ENCODE measurements around the gene TRIO.
"Not testable (repeated sequence)": the region's sequence is repeated elsewhere in the genome, so short reads cannot be mapped to it uniquely, and the experiment has no call there.

The TRIO gene

DNA sequence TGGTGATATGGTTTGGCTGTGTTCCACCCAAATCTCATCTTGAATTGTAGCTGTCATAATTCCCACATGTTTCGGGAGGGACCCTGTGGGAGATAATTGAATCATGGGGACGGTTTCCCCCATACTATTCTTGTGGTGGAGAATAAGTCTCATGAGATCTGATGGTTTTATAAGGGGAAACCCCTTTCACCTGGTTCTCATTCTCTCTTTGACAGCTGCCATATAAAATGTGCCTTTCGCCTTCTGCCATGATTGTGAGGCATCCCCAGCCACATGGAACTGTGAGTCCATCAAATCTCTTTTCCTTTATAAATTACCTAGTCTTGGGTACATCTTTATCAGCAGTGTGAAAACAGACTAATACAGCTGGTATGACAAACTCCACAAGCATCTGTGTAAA lies 411.1 kb downstream of the TRIO start:
- ATAC-seq (replicated peaks); H3K27ac Mint-ChIP-seq: not testable (repeated sequence)

DNA sequence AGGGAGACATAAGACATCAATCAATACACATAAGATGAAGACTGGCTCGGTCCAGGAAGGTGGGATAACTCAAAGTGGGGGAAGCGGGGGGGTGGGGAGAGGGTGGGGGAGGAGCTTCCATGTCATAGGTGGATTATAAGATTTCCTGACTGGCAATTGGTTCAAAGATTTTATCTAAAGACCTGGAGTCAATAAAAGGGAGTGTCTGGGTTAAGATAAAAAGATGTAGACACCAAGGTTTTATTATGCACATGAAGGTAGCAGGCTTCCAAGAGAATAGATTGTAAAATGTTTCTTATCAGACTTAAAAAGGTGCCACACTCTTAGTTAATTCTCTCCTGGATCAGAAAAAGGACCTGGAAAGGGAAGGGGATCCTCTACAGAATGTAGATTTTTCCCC lies 412.9 kb downstream of the TRIO start:
- H3K4me3 Mint-ChIP-seq, result no peak overlapping the region
- H3K27ac Mint-ChIP-seq, result no peak overlapping the region
- no peaks in the 10 kb centered on the region for H3K36me3 Mint-ChIP-seq (ENCODE audit: insufficient read depth)
- no peaks in the 10 kb centered on the region for H3K9me3 Mint-ChIP-seq
- peaks cover 21 to 29% of the 10 kb centered on the region in 2 donors for H3K27me3 Mint-ChIP-seq
- ATAC-seq (replicated peaks), result no peak
- peaks cover 7 to 13% of the 10 kb centered on the region in 2 donors for H3K4me1 Mint-ChIP-seq (ENCODE audit: low read depth in 2 of 2)
- no peak for DNase-seq

More for the DNA sequence above, 411.1 kb downstream of the TRIO start:
- DNase-seq; H3K4me1 Mint-ChIP-seq (ENCODE audit: low read depth in 2 of 2); H3K36me3 Mint-ChIP-seq (ENCODE audit: insufficient read depth); H3K4me3 Mint-ChIP-seq; H3K9me3 Mint-ChIP-seq: not testable (repeated sequence)
- peaks cover 21 to 38% of the 10 kb centered on the region in 2 donors for H3K27me3 Mint-ChIP-seq

DNA sequence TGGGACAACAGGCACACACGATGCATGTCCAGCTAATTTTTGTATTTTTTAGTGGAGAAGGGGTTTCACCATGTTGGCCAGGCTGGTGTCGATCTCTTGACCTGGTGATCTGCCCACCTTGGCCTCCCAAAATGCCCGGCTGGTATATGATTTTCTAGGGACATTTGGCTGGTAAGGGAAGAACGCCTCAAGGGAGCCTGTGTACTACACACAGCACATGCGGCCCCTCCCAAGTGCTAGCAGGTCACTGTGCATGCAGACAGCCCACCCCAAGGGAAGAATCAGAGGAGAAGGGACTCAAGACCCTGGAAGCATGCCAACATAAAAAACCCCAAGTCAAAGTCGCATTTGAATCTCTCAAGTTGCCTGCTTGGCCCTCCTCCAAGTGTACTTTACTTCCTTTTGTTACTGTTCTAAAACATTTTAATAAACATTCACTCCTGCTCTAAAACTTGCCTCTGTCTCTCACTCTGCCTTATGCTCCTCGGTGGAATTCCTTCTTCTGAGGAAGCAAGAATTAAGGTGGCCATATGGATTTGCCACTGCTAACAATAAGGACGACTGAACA lies 414.1 kb downstream of the TRIO start:
- H3K4me1 Mint-ChIP-seq (ENCODE audit: low read depth in 2 of 2), result peaks cover 7 to 14% of the 10 kb centered on the region in 2 donors
- no peak overlapping the region for H3K4me3 Mint-ChIP-seq
- ATAC-seq (replicated peaks), result no peak
- peaks cover 18 to 24% of the 10 kb centered on the region in 2 donors for H3K27me3 Mint-ChIP-seq
- no peaks in the 10 kb centered on the region for H3K36me3 Mint-ChIP-seq (ENCODE audit: insufficient read depth)
- H3K27ac Mint-ChIP-seq, result no peak overlapping the region
- DNase-seq, result no peak
- no peaks in the 10 kb centered on the region for H3K9me3 Mint-ChIP-seq

DNA sequence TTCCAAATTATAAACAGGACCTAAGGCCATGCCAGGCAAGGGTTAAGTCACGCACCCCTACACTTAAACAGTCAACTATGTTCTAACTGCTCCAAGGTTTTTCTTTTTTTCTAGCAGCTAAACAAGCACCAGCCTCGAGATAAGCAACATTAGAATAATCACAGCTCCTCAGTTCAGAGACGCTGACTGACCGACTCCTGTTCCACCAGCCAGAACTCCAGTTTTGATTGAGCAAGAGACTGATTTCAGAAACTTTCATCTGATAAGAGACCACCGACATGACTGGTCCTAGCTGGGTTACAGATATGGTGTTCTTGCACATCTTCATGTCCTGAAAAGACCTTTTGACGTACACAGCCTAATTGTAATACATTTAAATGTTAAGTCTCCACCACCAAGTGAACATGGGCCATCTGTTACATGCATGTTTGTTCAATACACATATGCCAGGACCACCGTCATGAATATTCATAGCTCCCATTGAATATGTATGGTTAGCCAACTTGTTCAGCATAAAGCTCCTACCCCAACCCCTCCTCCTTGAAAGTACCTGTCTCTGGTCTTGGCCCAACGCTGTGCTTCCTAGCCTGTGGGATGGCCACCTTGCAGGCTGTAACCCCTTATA lies 414.8 kb downstream of the TRIO start:
- no peak for ATAC-seq (replicated peaks)
- no peaks in the 10 kb centered on the region for H3K9me3 Mint-ChIP-seq
- no peak for DNase-seq
- peaks cover 12 to 18% of the 10 kb centered on the region in 2 donors for H3K27me3 Mint-ChIP-seq
- H3K36me3 Mint-ChIP-seq (ENCODE audit: insufficient read depth), result no peaks in the 10 kb centered on the region
- H3K4me1 Mint-ChIP-seq (ENCODE audit: low read depth in 2 of 2), result peaks cover 7 to 14% of the 10 kb centered on the region in 2 donors
- H3K4me3 Mint-ChIP-seq, result no peak overlapping the region
- H3K27ac Mint-ChIP-seq, result no peak overlapping the region

Data from effector memory CD8-positive, alpha-beta T cell (primary cell).